Mesothelial cell of epicardium (in vitro differentiated cells): ENCODE measurements around the gene PLXNB2. TPM values are rescaled to one million over a fixed set of nuclear protein-coding genes. Genes with fewer than 3 reads are reported as not detected.
A peak's percentile ranks its signal among the peaks of the same experiment; 100 is the strongest.

Experiments
- DNase-seq, 2 experiments: peaks; one replicate each; pipeline ENCODE4 v3.0.0; 2021; ENCODE audit warnings: low spot score in 2 of 2; ENCODE audit not compliant: unreplicated experiment in 2 of 2
- H3K27ac Mint-ChIP-seq: 2 replicates; pipeline ENCODE4 v1.8.0; 2021; ENCODE audit warnings: mixed read lengths
- H3K27me3 Mint-ChIP-seq: 2 replicates; pipeline ENCODE4 v1.8.0; 2021; ENCODE audit warnings: low read depth, mixed read lengths
- H3K36me3 Mint-ChIP-seq: 2 replicates; pipeline ENCODE4 v1.8.0; 2021; ENCODE audit warnings: mixed read lengths
- H3K4me1 Mint-ChIP-seq: 2 replicates; pipeline ENCODE4 v1.8.0; 2021; ENCODE audit warnings: mixed read lengths
- H3K4me3 Mint-ChIP-seq: 2 replicates; pipeline ENCODE4 v1.8.0; 2021; ENCODE audit warnings: mild to moderate bottlenecking, moderate library complexity, mixed read lengths
- H3K9me3 Mint-ChIP-seq: 2 replicates; pipeline ENCODE4 v1.8.0; 2021; ENCODE audit warnings: mixed read lengths
- CTCF ChIP-seq: fragments of 200-600 bp; sonication (generic); IDR thresholded peaks from one replicate; pipeline ENCODE4 v1.5.0; 2021; ENCODE audit warnings: antibody characterized with exemption; ENCODE audit not compliant: unreplicated experiment
- total RNA-seq: library from RNA; stranded (reverse); gene quantifications from 3 replicates; pipeline ENCODE4 v1.2.1, GENCODE V29; 2021

The PLXNB2 gene
- total RNA-seq, 1 donor from 2014 or later = 467 TPM

- no peak for TF ChIP-seq CTCF
- Mint-ChIP-seq H3K4me1 (peaks cover 8% of the 10 kb centered on the region), H3K27ac (no peak overlapping the region), H3K36me3 (peaks cover 13% of the 10 kb centered on the region), H3K9me3 (no peaks in the 10 kb centered on the region), H3K27me3 (no peaks in the 10 kb centered on the region), H3K4me3 (no peak overlapping the region)
- no peak for DNase-seq
These were observed 23.6 kb downstream of the PLXNB2 start for GRCh38 chr22:50283821-50284220.

GRCh38 chr22:50282361-50283155, 24.9 kb downstream of the PLXNB2 start:
- Mint-ChIP-seq H3K4me3 (no peak overlapping the region), H3K4me1 (peaks cover 8% of the 10 kb centered on the region), H3K27me3 (no peaks in the 10 kb centered on the region), H3K36me3 (peaks cover 12% of the 10 kb centered on the region), H3K9me3 (no peaks in the 10 kb centered on the region), H3K27ac (peak overlapping the region; percentile 96)
- peak; percentile 65 to 79 for DNase-seq
- no peak for TF ChIP-seq CTCF

- H3K4me3 Mint-ChIP-seq = no peak overlapping the region
- H3K4me1 Mint-ChIP-seq = peaks cover 8% of the 10 kb centered on the region
- H3K36me3 Mint-ChIP-seq = peaks cover 15% of the 10 kb centered on the region
- no peak for TF ChIP-seq CTCF
- H3K27ac Mint-ChIP-seq = peak overlapping the region; percentile 67
- no peaks in the 10 kb centered on the region for H3K27me3 Mint-ChIP-seq
- DNase-seq = no peak
- no peaks in the 10 kb centered on the region for H3K9me3 Mint-ChIP-seq
These were observed 25.5 kb downstream of the PLXNB2 start for GRCh38 chr22:50281957-50282356.

- no peak for DNase-seq
- Mint-ChIP-seq H3K27me3 (no peaks in the 10 kb centered on the region), H3K4me3 (no peak overlapping the region), H3K36me3 (peaks cover 15% of the 10 kb centered on the region), H3K4me1 (peaks cover 8% of the 10 kb centered on the region), H3K27ac (no peak overlapping the region), H3K9me3 (no peaks in the 10 kb centered on the region)
- TF ChIP-seq CTCF = no peak
These were observed 26.1 kb downstream of the PLXNB2 start for GRCh38 chr22:50281384-50281760.

- TF ChIP-seq CTCF = no peak
- H3K9me3 Mint-ChIP-seq = no peaks in the 10 kb centered on the region
- DNase-seq = no peak
- H3K27ac Mint-ChIP-seq = peak overlapping the region; percentile 47
- no peak overlapping the region for H3K4me3 Mint-ChIP-seq
- H3K36me3 Mint-ChIP-seq = peaks cover 13% of the 10 kb centered on the region
- peaks cover 8% of the 10 kb centered on the region for H3K4me1 Mint-ChIP-seq
- H3K27me3 Mint-ChIP-seq = no peaks in the 10 kb centered on the region
These were observed 26.6 kb downstream of the PLXNB2 start for GRCh38 chr22:50280708-50281383.
